ENCODE measurements around the gene ARHGAP22.

ARHGAP22 gene

GRCh38 chr10:48406204-48406603 lies 198.7 kb downstream of the ARHGAP22 start:
- H3K4me3 ChIP-seq (ENCODE audit: low read depth, low read length) = no peak overlapping the region

DNA sequence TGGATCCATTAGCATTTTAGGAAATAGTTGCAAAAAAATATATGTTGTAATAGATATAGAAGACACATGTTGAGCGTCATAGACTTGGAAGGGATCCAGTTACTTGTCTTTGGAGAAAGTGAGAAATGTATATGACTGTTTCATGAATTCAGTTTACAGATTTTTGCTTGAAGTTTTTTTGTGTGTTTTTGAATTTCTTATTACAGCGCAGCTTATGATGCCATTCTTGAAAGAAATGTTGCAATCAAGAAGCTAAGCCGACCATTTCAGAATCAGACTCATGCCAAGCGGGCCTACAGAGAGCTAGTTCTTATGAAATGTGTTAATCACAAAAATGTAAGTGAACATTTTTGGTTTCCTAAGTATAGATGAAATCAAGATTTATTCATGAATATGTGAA lies 200.2 kb downstream of the ARHGAP22 start:
- H3K4me3 ChIP-seq (ENCODE audit: low read depth, low read length) = no peak overlapping the region

DNA sequence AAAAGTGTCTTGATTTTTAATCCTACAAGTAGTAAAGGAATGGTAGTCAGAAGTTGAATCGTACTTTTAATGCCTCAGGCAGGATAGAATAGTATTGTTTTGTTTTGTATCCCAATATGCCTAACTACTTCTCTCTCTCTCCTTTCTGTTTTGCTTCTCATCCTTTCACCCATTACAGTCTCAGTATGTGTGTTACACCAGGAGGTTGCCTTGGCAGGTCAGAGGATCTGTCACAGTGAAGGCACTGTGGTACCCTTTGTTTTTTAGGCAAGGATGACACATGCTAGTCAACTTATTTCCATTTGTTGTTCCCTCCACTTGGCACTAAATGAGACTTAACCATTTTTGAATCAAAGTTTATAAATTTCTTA lies 204.0 kb downstream of the ARHGAP22 start:
- H3K4me3 ChIP-seq (ENCODE audit: low read depth, low read length) = no peak overlapping the region

DNA sequence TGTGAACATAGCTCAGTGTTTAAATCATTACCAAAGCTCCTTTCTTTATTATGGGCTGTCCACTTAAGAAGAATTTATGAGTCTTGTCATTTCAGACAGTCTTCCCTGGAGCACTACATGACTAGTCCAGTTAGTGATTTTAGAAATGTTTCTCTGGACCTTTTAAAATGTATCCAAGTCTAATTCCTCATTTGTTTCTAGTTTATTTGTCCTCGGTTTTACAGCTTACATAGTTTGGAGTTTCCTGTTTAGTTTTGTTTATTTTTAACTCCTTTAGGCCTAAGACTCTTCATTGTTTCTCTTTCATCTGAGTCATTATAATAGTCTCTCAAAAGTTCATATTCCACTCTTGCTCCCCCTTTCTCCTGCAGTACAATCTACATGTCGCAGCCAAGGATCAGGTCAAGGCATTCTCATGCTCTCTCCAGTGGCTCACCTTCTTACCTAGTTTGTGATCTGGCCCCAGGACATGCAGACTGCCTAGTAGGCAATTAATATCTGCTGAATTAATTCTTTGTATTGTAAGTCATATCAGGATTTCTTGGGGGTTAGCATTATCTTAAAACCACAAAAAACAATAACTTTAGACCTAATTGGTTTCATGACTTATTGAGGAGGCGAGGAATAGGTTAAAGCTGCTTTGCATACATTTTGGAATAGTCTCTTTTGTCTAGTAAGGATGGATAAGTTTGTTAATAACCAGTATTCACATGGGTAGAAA lies 204.6 kb downstream of the ARHGAP22 start:
- no peak overlapping the region for H3K4me3 ChIP-seq (ENCODE audit: low read depth, low read length)

DNA sequence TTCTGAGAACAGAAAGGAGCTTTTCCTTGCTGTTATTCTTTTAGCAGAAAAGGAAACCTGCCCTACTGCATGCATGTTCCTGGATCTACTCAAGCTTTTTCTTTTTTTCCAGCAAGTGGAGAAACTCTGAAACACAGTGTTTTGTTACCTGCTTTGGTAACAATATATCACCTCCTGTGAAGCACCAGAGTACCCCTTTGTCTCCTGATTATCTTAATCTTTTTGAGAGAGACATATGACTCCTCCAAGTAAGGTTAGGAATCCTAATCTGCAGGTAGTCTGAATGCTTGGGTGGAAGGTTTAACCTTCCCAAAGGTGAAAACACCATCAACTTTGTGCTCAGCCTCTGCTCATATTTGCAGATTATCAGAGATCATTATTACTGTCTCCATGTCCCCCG lies 205.3 kb downstream of the ARHGAP22 start:
- no peak overlapping the region for H3K4me3 ChIP-seq (ENCODE audit: low read depth, low read length)

DNA sequence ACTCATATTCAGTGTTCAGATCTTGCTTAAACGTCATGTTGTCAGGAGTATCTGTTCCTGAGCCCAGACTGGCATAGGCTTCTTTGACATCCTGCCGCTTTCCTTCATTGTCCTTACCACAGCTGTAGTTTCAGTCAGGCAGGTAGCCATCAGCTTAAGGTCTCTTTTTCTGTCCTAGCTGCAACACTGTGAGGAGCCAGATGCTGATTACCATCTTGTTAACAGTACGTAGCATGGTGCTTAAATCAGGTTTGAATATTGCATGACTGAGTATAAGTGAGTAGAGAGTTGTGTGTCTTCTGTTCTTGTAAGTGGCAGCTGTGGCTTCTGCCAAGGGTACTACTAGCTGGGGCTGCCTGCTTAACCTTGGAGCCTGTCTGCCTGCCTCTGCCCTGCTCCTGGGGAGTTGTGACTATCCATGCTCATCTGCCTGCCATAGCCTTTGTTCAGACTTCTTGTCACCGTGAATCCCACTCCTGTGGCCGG lies 205.8 kb downstream of the ARHGAP22 start:
- no peak overlapping the region for H3K4me3 ChIP-seq (ENCODE audit: low read depth, low read length)

- no peak overlapping the region for H3K4me3 ChIP-seq (ENCODE audit: low read depth, low read length)
Measured at GRCh38 chr10:48398261-48398660, 206.6 kb downstream of the ARHGAP22 start.
